M059J (cell line): ENCODE data around the gene TECPR1. TPM values are rescaled to one million over a fixed set of nuclear protein-coding genes. Genes with fewer than 3 reads are reported as not detected.

Experiments
- DNase-seq: peaks from one replicate; pipeline ENCODE4 v3.0.0-alpha.2; 2012; ENCODE audit warnings: low read depth
- total RNA-seq: library from RNA; depleted of rRNA; stranded (reverse); fragments of >200 nt; shearing (Covaris generic); gene quantifications from 2 replicates; pipeline ENCODE4 v1.2.3, GENCODE V29; 2014; rRNA removed

TECPR1 gene
- 16.8 and 23.1 TPM in 2 replicates for total RNA-seq

DNA sequence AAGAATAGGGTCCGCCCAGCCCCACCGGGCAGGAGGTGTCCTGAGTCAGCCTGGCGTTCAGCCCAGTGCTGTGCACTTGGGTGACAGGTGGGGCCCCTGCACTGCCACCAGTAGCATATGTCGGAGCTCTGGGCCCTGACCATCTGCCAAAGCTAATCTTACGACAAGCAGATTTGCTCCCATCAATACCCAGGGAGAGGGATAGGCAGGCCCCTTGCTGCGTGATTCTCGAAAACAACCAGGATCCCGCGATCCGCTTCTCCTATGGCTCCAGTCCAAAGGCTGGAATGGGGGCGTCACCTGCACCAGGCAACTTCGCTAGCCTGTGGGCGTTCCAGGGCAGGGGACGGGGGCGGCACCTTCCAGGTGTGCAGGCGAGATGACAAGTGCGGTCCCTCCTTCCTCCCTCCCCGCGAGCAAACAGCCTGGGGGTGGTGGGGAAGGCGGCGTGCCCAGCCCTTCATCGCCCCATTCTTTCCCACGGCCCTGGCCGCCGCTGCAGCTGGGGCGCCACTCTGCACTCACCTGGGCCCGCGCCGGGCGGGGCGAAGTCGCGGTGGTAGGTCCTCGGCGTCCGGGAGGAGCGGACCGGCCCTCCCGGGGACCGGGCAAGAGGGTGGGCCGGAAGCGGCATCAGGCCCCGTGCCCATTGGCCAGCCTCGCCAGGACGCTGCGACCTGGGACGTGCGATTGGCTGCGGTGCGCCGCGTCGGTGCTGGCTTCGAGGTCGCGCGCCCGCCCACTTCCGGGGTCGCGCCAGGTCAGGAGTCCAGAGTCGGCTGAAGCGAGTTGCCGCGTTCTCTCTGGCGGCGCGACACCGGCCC, at the start of gene TECPR1:
Gene TECPR1 (minus strand): TSS at position 632 of the 824 bp plus-strand sequence. CDS start 6,086 bp downstream, outside the sequence.
- peak; percentile 92 for DNase-seq

DNA sequence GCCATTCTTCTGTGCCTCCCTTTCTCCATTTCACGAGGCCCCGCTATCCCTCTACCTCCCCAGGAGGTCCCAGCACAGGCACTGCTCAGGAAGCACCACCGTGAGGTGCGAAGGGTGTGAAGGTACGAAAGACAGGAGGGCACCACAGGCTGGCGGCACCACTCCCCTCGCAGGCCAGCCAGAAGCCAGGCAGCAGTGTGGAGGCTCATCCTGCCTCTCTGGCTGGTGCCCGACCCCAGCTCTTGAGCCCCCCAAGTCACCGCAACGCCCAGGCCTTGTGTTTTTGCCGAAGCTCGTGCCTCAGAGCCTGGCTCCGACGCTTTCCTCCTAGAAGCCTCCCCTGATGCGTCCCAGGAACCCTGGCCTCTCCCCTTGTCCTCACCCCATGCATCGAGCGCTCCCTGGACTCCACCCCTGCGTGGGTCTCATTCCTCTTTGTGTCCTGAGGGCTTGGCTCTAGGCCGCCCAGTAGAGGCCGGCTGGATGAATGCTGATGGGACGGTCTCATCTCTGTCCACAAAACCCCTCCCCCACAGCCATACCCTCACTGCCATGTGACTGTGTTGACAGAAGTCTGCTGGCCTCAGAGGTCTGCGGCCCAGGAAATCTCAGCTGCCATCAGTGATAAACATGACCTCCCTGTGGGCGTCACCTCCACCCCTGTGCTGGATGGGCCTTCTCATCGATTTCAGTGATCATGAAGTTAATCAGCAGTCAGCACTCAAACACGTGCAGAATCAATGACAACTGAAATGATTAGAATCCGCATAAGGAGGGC, 48.8 kb upstream of the TECPR1 start:
- no peak for DNase-seq

- DNase-seq, result no peak
Observed at GRCh38 chr7:98297626-98298286, 45.7 kb upstream of the TECPR1 start.

GRCh38 chr7:98296833-98297232, 44.8 kb upstream of the TECPR1 start:
- no peak for DNase-seq

DNA sequence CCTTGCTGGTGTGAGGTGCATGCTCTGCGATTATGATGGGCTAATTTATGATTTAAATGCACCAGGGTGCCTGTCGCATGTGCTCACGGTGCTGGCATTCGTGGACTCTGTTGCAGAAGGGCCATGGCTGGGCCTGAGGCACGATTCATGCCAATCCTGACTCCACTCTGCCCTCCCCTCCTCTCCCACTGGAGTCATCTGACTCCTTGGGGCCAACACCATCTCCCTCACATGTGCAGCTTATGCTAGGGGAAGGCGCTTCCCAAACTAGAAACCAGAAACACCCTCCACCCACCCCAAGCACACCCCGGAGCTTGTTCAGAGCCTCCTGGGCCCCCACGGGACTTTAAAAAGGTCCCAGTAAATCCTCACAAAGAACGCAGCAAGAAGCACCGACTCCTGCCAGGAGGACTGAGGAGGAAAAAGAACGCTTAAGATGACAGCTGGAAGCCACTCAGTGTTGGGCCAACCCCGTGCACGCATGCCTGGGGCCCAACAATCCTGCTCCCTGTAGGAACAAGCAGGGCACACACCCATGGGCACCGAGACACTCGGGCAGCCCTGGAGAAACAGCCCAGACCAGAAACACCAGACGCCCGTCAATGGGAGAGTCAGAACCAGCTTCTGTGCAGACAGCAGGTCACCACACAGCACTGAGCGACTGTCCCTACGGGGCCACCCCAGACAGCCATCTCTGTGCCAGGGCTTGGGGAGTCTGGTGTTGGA, 43.6 kb upstream of the TECPR1 start:
- no peak for DNase-seq

DNA sequence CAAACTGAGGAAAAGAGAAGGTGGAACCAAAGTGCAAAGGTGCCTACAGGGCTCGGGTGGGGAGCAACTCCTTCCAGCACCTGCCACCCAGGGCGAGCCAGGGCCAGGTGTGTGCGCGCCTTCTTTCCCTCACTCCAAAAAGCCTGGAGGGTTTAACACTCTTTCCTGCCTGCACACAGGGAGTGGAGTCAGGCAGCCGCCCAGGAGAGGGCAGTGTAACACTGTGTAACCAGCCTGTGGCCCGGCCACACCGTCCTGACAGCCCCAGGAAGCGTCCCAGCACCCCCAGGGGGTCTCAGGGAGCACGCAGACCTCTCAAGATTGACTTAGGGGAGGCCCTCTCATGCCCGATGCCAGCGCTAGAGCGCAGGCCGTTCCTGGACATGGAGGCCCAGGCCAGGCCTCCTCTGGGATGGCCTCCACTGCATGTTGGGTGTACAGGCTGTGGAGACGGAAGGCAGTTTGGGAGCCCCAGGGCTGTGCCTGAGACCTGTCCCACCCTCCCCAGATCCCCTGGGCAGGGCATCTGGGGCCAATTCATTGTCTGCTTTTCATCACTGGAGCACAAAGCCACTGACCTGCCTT, 42.9 kb upstream of the TECPR1 start:
- DNase-seq, result peak; percentile 56

DNA sequence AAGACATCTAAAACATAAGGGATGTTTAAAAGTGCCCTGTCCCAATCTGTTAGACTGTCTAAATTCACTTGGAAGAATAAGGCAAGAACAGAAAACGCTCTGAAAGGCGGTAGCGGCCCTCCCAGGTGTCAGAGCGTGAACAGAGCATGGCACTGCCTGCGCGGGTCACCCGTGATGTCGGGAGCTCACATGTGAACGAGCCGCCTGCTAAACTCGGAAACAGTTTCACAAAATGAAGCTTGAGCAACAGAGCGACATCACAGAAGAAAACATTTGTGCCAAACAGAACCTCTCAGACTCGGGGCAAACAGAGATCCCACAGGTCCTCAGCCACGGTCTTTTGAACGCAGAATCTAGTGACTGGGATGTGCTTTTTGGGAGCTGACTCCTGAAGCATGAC, 42.3 kb upstream of the TECPR1 start:
- no peak for DNase-seq

DNA sequence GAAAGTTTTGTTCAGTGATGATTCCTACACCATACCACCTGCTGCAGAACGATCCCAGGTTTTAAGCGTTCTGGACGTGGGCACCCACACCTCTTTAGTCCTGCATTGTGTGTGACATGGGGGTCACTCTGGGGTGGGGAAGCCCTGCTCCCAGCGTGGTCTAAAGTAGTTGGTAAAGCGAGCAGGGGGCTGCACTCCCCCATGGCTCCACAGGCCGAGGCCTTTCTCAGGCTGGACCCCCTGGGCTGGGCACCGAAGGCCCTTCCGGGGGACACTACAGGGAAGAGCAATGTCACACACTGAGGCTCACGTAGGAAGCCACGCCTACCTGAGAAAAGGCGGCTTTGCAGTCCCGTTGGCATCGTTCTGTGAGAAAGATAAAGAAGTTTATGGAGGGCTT, 41.7 kb upstream of the TECPR1 start:
- no peak for DNase-seq

GRCh38 chr7:98293265-98293664, 41.2 kb upstream of the TECPR1 start:
- no peak for DNase-seq

DNA sequence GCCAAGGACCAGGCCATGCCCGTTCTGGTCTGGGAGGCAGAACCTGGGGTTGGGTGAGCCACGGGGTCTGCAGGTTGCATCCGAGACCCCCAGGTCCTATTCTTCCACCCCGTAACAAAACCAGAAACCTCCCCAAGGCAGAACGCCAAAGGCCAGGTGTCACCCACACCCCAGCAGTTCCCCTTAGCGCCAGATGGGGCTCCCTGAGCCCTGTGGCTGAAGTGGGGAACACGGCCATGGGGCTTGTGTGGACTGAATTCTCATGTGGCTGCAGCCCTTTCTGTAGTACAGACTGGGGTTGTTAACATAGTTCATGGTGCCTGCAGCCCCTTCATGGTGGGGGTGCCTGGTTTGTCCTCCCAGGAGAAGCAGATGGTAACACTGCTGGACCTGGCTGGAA, 39.7 kb upstream of the TECPR1 start:
- DNase-seq, result no peak

DNA sequence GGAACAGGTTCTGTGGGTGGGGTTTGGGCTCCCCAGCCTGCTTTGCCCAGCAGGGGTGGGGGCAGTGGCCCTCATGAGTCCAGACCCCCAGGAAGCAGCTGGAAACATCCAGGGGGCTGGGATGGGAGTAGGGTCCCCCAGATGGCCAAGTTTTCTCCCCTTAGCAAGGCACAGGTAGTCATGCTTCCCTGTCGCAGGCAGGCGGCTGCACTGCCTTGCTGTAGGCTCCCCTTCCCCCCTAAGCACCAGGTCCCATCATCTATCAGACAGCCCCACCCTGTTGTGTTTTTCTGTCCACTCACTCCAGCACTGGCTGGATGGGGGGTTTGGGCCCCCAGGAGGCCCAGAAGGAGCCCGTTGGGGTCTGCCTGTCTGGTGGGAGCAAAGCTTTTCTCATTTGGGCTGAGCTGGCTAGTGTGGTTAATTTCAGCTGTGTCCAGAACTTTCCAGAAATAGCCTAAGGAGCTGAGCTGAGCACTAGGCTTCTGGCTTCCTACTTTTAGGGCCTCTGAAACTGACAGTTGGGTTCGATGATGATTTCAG, 37.4 kb upstream of the TECPR1 start:
- no peak for DNase-seq

DNA sequence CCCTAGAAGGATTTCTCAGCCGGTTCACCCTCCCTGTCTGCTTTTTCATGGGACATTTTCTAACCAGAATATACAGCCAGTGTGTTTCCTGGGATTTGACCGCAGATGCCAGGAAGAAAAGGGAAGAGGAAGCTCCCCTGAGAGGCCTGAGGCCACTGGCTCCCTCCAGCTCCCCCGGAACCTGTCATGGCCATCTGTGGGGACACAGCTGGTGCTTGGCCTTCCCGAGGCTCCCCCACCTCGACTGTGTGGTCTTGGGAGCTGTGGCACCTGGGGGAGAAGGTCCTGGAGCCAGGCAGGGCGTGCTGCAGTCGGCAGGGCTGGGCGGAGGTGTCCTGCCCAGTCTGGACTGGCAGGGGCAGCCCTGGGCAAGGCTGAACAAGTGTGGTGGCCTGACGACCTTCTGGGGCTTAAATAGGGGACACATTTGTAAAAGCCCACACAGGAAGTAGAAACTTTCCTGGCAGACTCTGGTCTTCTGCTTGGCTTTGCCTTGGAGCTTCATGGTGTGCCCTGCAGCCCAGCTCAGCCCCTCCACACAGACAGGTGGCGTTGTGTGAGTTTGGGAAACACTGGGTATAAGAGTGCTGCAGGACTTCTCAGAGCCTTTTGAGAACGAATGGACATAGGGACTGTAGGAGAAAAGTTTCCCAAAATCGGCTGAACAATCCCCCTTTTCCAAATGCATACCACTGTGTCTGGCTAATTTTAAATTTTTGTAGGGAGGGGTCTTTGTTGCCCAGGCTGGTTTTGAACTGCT, 36.2 kb upstream of the TECPR1 start:
- no peak for DNase-seq

DNA sequence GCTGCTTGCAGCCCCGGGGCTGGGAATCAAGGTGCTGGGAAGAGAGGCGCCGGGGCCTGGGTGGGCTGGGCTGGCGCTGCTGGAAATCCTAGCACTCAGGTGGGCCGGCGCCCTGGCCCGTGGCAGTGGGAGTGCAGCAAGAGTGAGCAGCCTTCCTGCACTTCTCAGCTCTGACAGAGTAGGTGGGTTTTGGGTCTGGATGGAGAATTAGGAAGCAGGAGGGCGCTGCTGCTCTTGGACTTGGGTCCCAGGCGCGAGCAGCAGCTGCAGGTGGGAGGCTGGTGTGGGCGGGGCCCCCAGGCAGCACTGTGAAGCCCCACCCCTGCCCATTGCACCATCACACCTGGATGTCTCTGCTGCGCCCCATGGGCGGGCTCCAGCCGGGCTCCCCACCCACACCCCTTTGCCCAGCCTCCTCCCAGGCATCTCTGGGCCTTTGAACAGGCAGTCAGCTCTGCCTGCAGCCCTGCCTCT, 35.5 kb upstream of the TECPR1 start:
- DNase-seq, result no peak

DNA sequence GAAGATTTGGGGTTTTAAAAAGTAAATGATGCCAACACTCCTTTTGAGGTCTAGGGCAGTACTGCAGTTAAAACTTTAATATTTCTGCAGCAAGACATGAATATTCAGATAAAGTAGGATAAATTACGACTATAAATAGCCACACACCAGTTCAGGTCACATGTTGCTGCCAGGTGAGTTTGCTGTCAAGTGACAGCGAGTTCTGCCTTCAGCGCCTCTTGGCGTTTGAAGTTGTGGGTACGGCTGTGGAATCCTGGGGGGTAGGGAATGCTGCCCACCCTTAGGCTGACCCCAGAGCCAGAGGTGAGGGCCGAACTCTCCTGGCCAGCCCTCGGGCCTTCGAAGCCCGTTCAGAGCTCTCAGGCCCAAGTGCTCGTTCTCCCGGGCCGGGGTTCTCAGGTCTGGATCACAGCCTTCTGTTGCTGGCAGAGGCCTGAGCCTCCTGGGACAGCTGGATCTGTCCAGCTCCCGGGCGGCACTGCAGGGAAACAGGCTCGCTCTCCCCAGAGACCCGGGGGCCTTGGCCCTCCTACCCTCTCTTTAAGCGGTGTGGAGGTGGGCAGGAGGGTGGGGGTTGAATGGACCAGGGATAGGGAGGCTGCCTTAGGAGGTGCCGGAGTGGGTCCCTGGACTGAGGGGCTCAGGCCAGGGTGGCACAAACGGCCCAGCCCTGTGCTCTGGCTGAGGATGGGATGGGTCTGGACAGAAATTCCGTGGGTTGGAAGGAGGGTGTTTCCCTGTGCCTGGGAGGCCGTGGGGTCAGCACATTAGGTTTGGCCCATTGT, 34.9 kb upstream of the TECPR1 start:
- DNase-seq, result no peak

DNA sequence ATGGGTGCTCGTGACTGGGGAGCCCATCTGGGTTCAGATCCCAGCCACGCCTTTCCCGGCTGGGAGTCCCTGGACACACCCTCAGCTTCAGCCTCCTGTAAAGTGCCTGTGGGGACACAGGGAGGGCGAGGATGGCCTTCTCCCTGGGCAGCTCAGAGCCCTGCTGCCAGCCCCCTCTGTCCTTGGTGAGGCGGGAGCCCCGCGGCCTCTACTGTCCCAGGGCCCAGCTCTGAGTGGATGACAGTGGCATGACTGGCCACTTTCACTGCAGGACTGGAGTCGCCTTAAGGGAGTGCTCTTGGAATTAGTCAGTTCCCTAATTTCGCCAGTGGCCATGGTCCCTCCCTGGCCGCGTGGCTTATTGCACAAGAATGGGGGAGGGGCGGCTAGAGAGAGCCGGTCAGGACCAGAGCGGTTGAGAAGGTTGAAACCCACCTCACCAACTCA, 34.1 kb upstream of the TECPR1 start:
- peak; percentile 81 for DNase-seq

GRCh38 chr7:98285157-98286092, 33.4 kb upstream of the TECPR1 start:
- DNase-seq, result no peak

GRCh38 chr7:98284335-98285036, 32.5 kb upstream of the TECPR1 start:
- DNase-seq, result peak; percentile 81

DNA sequence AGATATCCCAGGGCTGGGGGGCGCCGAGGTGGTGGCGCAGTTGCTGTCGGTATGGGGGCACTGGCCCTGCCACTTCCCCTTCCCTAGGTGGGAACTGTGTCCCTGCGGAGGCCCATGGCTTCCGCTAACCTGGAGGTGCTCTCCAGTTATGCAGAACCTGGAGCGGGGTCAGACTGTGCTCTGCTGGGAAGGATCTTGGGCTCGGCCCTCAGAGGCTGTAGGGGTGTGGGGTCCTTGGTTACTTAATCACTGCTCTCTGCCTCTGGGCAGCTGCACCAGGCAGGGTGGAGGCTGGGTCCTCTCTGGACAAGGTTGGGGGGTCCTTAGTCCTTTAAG, 31.8 kb upstream of the TECPR1 start:
- DNase-seq, result no peak
